ENCODE results near the gene LRRC41.
"Not testable (repeated sequence)": the region's sequence is repeated elsewhere in the genome, so short reads cannot be mapped to it uniquely, and the experiment has no call there.

Gene LRRC41

DNA sequence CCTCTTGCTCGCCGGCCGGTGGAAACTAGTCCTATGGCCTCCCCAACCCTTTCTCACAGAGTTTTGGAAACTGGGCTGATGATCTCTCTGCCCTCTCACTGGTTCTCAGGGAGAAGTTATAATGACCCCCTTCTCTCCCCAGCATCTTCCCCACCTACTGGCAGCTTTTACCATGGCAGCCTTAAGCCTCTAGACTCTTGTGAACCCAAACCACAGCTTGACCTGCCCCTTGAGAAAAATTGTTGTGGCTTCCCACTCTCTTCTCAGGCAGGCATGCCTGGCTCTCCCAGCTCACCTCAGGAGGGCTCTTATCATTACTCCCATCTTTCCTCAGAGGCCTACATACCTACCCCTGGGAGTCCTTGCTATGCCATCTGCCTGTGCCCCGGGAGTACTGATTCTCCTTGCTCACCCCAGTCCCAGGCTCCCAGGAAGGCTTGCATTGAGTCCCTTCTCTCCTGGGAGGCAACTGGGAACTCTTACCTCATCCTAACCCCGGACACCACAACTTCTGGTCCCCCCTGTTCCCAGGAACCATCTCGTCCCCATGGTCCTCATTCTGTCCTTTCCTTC is 38.8 kb upstream of the LRRC41 start:
- H3K4me3 ChIP-seq (ENCODE audit: low read depth in 1 of 2, low read length in 2 of 2), result peak overlapping the region in 1 of 2 experiments; percentile 87; a peak in 2 of 4 replicates
- DNase-seq (no peak), ATAC-seq (ENCODE audit: insufficient read depth, low read depth) (no peak)
- H3K4me1 ChIP-seq (ENCODE audit: insufficient read depth, low read length), result peaks cover 42% of the 10 kb centered on the region
- H3K79me2 ChIP-seq (ENCODE audit: insufficient read depth, low read length), result peaks cover 50% of the 10 kb centered on the region
- H4K20me1 ChIP-seq (ENCODE audit: insufficient read depth, low read length), result peaks cover 33% of the 10 kb centered on the region
- H3K9me3 ChIP-seq (ENCODE audit: insufficient read depth, low read length, severe bottlenecking), result no peaks in the 10 kb centered on the region
- H3K4me2 ChIP-seq (ENCODE audit: insufficient read depth, low read length), result peak overlapping the region; percentile 99
- TF ChIP-seq, protein P1, sequence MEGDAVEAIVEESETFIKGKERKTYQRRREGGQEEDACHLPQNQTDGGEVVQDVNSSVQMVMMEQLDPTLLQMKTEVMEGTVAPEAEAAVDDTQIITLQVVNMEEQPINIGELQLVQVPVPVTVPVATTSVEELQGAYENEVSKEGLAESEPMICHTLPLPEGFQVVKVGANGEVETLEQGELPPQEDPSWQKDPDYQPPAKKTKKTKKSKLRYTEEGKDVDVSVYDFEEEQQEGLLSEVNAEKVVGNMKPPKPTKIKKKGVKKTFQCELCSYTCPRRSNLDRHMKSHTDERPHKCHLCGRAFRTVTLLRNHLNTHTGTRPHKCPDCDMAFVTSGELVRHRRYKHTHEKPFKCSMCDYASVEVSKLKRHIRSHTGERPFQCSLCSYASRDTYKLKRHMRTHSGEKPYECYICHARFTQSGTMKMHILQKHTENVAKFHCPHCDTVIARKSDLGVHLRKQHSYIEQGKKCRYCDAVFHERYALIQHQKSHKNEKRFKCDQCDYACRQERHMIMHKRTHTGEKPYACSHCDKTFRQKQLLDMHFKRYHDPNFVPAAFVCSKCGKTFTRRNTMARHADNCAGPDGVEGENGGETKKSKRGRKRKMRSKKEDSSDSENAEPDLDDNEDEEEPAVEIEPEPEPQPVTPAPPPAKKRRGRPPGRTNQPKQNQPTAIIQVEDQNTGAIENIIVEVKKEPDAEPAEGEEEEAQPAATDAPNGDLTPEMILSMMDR (IDR thresholded peaks at IDR 0.05; ENCODE audit: borderline replicate concordance, extremely low read depth, low read length, poor library complexity, severe bottlenecking), result peak; percentile 52
- no peak for TF ChIP-seq EZH2 (IDR thresholded peaks at IDR 0.05; ENCODE audit: borderline replicate concordance, low read depth, low read length, severe bottlenecking)
- peaks cover 50% of the 10 kb centered on the region for H3K36me3 ChIP-seq (ENCODE audit: insufficient read depth, low read length)
- no peak overlapping the region for H2AFZ ChIP-seq (ENCODE audit: low read depth, low read length)
- peak overlapping the region; percentile 99; the same call in 1 of the 2 replicates for H3K27ac ChIP-seq (ENCODE audit: low read length)
- no peaks in the 10 kb centered on the region for H3K27me3 ChIP-seq (ENCODE audit: insufficient read depth, low read length, poor library complexity)
- peak overlapping the region; percentile 93; the same call in 1 of the 2 replicates for H3K9ac ChIP-seq (ENCODE audit: low read depth, low read length)

GRCh38 chr1:46341222-46342083 is 38.0 kb upstream of the LRRC41 start:
- Histone ChIP-seq H3K79me2 (ENCODE audit: insufficient read depth, low read length) (peaks cover 50% of the 10 kb centered on the region), H3K4me3 (ENCODE audit: low read depth in 1 of 2, low read length in 2 of 2) (peak overlapping the region; percentile 82 to 87; a peak in 3 of 4 replicates), H3K27ac (ENCODE audit: low read length) (peak overlapping the region; percentile 99), H2AFZ (ENCODE audit: low read depth, low read length) (peak overlapping the region; percentile 96), H4K20me1 (ENCODE audit: insufficient read depth, low read length) (peaks cover 33% of the 10 kb centered on the region), H3K9ac (ENCODE audit: low read depth, low read length) (peak overlapping the region; percentile 93), H3K27me3 (ENCODE audit: insufficient read depth, low read length, poor library complexity) (no peaks in the 10 kb centered on the region), H3K4me2 (ENCODE audit: insufficient read depth, low read length) (peak overlapping the region; percentile 99), H3K36me3 (ENCODE audit: insufficient read depth, low read length) (peaks cover 43% of the 10 kb centered on the region), H3K4me1 (ENCODE audit: insufficient read depth, low read length) (peaks cover 42% of the 10 kb centered on the region), H3K9me3 (ENCODE audit: insufficient read depth, low read length, severe bottlenecking) (no peaks in the 10 kb centered on the region)
- DNase-seq, result no peak
- ATAC-seq (ENCODE audit: insufficient read depth, low read depth), result no peak
- TF ChIP-seq, protein P1 (IDR thresholded peaks at IDR 0.05; ENCODE audit: borderline replicate concordance, extremely low read depth, low read length, poor library complexity, severe bottlenecking), result no peak

DNA sequence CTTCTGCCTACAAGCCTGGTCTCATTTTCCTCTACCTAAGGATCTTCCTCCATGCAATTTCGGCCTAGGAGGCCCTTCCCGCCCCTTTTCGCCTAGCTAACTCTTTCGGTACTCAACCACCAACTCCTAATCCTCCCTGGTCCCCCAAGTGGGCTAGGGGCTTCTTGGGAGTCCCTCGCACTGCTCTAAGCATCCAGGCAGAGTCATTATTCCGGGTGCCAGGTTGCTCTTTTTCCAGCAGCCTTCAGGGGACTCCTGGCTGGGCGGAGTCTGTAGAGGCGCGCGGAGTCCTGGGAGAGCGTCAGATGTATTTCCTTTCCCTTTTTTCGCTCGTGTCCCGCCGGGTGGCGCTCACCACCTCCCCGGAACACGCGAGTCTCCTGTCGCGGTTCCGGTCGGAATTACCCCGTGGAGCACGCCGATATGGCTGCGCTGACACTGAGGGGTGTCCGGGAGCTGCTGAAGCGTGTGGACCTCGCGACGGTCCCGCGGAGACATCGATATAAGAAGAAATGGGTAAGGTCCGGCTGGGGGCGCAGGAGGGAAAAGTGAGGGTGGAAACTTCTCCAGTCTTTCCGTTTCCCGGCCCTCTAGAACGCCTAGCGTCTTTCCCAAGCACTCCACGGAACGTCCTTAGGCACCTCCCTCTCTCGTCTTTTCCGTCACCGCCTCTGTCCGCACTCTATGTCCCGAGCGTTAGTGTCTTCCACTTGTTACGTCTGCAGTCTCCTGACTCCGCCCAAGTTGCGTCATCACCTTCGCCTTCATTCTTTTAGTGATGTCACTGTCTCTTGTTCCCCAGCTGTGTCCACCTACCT is 37.2 kb upstream of the LRRC41 start, which contains the start of gene NSUN4:
TSS of gene NSUN4 (plus strand) at position 404 of the 818 bp plus-strand sequence. CDS start at position 424, 20 bp downstream.
- peaks cover 33% of the 10 kb centered on the region for H4K20me1 ChIP-seq (ENCODE audit: insufficient read depth, low read length)
- ATAC-seq (ENCODE audit: insufficient read depth, low read depth) (peak; percentile 94), DNase-seq (peak; percentile 92)
- peak within 1 kb of the TSS; percentile 99 for H3K4me2 ChIP-seq (ENCODE audit: insufficient read depth, low read length)
- peak within 1 kb of the TSS; percentile 96 for H2AFZ ChIP-seq (ENCODE audit: low read depth, low read length)
- H3K4me3 ChIP-seq (ENCODE audit: low read depth in 1 of 2, low read length in 2 of 2), result peak within 1 kb of the TSS; percentile 82 to 87
- TF ChIP-seq, protein P1 (IDR thresholded peaks at IDR 0.05; ENCODE audit: borderline replicate concordance, extremely low read depth, low read length, poor library complexity, severe bottlenecking), result peak; percentile 93
- TF ChIP-seq EZH2 (IDR thresholded peaks at IDR 0.05; ENCODE audit: borderline replicate concordance, low read depth, low read length, severe bottlenecking), result no peak
- peaks cover 42% of the 10 kb centered on the region for H3K36me3 ChIP-seq (ENCODE audit: insufficient read depth, low read length)
- H3K27ac ChIP-seq (ENCODE audit: low read length), result peak within 1 kb of the TSS; percentile 99
- no peaks in the 10 kb centered on the region for H3K9me3 ChIP-seq (ENCODE audit: insufficient read depth, low read length, severe bottlenecking)
- H3K27me3 ChIP-seq (ENCODE audit: insufficient read depth, low read length, poor library complexity), result no peaks in the 10 kb centered on the region
- H3K9ac ChIP-seq (ENCODE audit: low read depth, low read length), result peak within 1 kb of the TSS; percentile 93
- H3K4me1 ChIP-seq (ENCODE audit: insufficient read depth, low read length), result peaks cover 42% of the 10 kb centered on the region
- H3K79me2 ChIP-seq (ENCODE audit: insufficient read depth, low read length), result peaks cover 50% of the 10 kb centered on the region

DNA sequence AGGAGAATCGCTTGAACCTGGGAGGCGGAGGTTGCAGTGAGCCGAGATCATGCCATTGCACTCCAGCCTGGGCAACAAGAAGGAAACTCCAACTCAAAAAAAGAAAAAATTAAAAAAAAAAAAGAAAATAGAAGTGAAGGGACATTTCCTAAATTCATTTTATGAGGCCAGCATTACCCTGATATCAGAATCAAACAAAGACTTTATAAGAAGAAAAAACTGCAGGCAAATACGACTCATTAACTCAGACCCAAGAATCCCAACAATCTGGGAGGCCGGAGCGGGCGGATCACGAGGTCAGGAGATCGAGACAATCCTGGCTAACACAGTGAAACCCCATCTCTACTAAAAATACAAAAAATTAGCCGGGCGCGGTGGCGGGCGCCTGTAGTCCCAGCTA is 34.0 kb upstream of the LRRC41 start:
- H3K36me3 ChIP-seq (ENCODE audit: insufficient read depth, low read length), result peaks cover 10% of the 10 kb centered on the region
- H3K9me3 ChIP-seq (ENCODE audit: insufficient read depth, low read length, severe bottlenecking); H3K27me3 ChIP-seq (ENCODE audit: insufficient read depth, low read length, poor library complexity); H3K4me2 ChIP-seq (ENCODE audit: insufficient read depth, low read length); DNase-seq; H2AFZ ChIP-seq (ENCODE audit: low read depth, low read length); H3K9ac ChIP-seq (ENCODE audit: low read depth, low read length); ATAC-seq (ENCODE audit: insufficient read depth, low read depth); H3K27ac ChIP-seq (ENCODE audit: low read length); H3K4me3 ChIP-seq (ENCODE audit: low read depth in 1 of 2, low read length in 2 of 2): not testable (repeated sequence)
- H3K4me1 ChIP-seq (ENCODE audit: insufficient read depth, low read length), result peaks cover 30% of the 10 kb centered on the region
- H3K79me2 ChIP-seq (ENCODE audit: insufficient read depth, low read length), result peaks cover 29% of the 10 kb centered on the region
- peaks cover 12% of the 10 kb centered on the region for H4K20me1 ChIP-seq (ENCODE audit: insufficient read depth, low read length)
